Lower lobe of right lung (tissue), 2 donors: ENCODE measurements around the gene RPTOR. TPM values are rescaled to one million over a fixed set of nuclear protein-coding genes. Genes with fewer than 3 reads are reported as not detected.

Experiments
- ATAC-seq, 2 donors: fragments of 200-7000 bp; cut with Tn5 transposase; one replicate each; pipeline ENCODE4 v1.9.1; 2020 to 2022; ENCODE audit warnings: mild to moderate bottlenecking in 2 of 2, moderate library complexity in 2 of 2
- DNase-seq: peaks from one replicate; pipeline ENCODE4 v3.0.0-alpha.2; 2020
- H3K27ac ChIP-seq: fragments of 200-600 bp; one replicate; pipeline ENCODE4 v1.8.0; 2022
- H3K27me3 ChIP-seq: fragments of 200-600 bp; one replicate; pipeline ENCODE4 v1.8.0; 2022; ENCODE audit warnings: low read depth
- H3K36me3 ChIP-seq: fragments of 200-600 bp; one replicate; pipeline ENCODE4 v1.8.0; 2022; ENCODE audit warnings: mild to moderate bottlenecking
- H3K4me1 ChIP-seq: fragments of 200-600 bp; one replicate; pipeline ENCODE4 v1.8.0; 2022
- H3K4me3 ChIP-seq: fragments of 200-600 bp; one replicate; pipeline ENCODE4 v1.8.0; 2022; ENCODE audit warnings: mild to moderate bottlenecking
- H3K9me3 ChIP-seq: fragments of 200-600 bp; one replicate; pipeline ENCODE4 v1.8.0; 2022
- intact Hi-C: fragments of 100-400 bp; cut with DNase I; formaldehyde crosslinking; loops from one replicate; pipeline ENCODE4 v1.11.0; 2022
- total RNA-seq: library from RNA; stranded (reverse); fragmentation: NEBNext Ultra II Directional; extraction: Animal tissue kit (Norgen Biotek cat#: 25700); gene quantifications from one replicate; pipeline ENCODE4 v1.2.1, GENCODE V29; 2021
- TF ChIP-seq, protein P1 (sequence below): fragments of 200-600 bp; IDR thresholded peaks from one replicate; pipeline ENCODE4 v1.8.0; 2022; ENCODE audit warnings: antibody characterized with exemption, mild to moderate bottlenecking
- donor health status: DM: no; HTN: yes; CAD: no; lungs with severe emphysema.

RPTOR gene
- total RNA-seq, 1 donor from 2014 or later = 34.0 TPM

DNA sequence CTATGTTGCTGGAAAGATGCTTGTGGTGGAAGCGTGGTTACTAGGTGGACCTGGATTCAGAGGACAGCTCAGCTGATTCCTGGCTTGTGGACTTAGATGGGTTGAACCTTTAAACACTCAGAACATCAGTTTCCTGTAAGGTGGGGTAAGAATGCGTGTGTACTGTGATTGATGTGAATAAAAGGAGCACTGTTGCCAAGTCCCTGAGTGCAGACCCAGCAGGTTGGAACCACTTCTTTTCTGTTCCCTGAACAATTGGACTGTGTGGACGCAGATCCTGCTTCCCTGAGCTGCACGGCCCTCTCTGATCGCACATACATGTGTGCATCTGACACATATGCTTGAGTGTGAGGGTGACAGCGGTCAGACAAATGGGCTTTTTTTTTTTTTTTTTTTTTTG is 37.5 kb downstream of the RPTOR start:
- DNase-seq (no peak), ATAC-seq (no peak)
- H3K27me3 ChIP-seq = no peaks in the 10 kb centered on the region
- H3K4me1 ChIP-seq = no peaks in the 10 kb centered on the region
- TF ChIP-seq, protein P1, sequence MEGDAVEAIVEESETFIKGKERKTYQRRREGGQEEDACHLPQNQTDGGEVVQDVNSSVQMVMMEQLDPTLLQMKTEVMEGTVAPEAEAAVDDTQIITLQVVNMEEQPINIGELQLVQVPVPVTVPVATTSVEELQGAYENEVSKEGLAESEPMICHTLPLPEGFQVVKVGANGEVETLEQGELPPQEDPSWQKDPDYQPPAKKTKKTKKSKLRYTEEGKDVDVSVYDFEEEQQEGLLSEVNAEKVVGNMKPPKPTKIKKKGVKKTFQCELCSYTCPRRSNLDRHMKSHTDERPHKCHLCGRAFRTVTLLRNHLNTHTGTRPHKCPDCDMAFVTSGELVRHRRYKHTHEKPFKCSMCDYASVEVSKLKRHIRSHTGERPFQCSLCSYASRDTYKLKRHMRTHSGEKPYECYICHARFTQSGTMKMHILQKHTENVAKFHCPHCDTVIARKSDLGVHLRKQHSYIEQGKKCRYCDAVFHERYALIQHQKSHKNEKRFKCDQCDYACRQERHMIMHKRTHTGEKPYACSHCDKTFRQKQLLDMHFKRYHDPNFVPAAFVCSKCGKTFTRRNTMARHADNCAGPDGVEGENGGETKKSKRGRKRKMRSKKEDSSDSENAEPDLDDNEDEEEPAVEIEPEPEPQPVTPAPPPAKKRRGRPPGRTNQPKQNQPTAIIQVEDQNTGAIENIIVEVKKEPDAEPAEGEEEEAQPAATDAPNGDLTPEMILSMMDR = no peak
- H3K9me3 ChIP-seq = no peaks in the 10 kb centered on the region
- H3K4me3 ChIP-seq = no peak overlapping the region
- intact Hi-C loops = no loop called here
- no peaks in the 10 kb centered on the region for H3K36me3 ChIP-seq
- no peak overlapping the region for H3K27ac ChIP-seq

DNA sequence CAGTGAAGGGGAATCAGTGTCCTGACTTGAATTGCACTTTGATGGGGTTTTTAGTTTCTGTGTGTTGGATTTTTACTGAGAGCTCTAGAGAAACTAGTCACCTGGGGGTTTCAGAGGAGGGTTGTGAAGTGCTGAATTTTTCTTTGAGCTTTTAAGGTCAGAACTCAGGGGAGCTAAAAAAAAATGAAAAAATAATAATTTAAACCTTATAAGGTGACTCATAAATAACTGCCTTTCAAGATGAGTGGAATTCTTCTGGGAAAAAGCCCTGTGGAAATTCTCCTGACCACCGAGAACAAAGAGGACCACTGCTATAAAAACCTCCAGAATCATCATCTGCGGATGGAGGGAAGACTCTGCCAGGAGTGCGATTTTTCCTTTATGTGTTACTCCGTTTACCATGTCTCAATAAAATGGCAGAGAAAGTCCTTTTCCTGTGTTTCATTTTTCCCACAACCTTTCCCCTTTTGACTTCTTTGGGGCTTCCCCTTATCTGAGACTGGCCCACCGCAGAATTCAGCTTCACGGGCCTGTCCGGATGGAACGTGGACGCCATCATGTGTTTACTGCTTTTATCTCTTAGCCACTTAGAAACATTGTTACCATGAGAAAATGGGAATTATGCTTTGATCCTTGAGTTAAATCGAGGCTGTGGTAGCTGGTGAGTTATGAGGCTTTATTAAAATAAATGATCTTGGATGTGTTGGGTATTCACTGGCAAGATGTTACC is 39.7 kb downstream of the RPTOR start:
- no peaks in the 10 kb centered on the region for H3K36me3 ChIP-seq
- DNase-seq (no peak), ATAC-seq (no peak)
- no peak overlapping the region for H3K4me3 ChIP-seq
- H3K9me3 ChIP-seq = no peaks in the 10 kb centered on the region
- intact Hi-C loops = no loop called here
- H3K4me1 ChIP-seq = no peaks in the 10 kb centered on the region
- no peak overlapping the region for H3K27ac ChIP-seq
- TF ChIP-seq, protein P1 = no peak
- H3K27me3 ChIP-seq = no peaks in the 10 kb centered on the region

DNA sequence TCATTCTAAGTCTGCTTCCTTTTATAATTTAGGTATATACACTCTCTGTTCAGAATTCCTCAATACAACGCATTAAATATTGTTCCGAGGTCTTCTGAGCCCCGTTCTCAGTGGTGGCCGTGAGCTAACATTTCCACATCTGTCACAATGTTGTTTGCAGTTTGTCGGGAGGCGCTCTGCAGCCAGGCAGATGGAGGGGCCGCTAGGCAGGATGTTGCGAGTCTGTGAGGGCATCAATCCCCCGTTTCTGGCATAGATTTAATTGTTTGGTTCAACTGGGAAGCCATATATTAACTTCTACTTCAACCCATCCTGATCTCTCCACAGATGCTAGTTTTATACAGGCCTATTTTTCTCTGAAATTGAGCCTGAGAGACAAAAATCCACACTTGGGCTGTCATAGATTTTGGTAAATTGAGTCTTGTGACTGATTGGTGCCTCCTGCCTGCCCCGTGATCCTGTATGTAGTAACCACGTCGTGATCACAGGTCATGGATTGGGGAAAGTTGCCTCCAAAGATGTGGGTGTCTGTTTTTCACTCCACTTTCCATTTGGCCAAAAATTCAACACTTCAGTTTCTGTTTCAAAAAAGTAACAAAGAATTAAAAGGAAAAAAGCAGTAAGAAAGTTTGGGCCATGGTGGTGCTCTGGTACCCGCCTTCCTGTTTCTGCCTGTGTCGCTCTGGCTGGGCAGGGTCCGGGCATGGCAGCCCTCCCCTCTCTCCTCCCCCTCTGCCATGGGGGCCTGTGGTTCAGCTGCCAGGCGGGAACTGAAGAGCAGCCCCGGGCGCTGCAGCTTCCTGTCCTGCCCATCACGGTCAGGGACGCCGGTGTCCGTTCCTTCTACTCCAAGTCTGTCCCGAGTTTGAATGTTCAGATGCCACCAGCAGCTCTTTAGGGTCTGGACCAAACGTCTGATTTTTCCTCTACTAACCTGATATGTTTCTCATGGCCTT is 41.5 kb downstream of the RPTOR start:
- H3K27ac ChIP-seq = peak overlapping the region; percentile 75
- H3K9me3 ChIP-seq = no peaks in the 10 kb centered on the region
- H3K4me1 ChIP-seq = no peaks in the 10 kb centered on the region
- TF ChIP-seq, protein P1 = no peak
- DNase-seq (no peak), ATAC-seq (peak; percentile 56 to 59)
- intact Hi-C loops = no loop called here
- no peaks in the 10 kb centered on the region for H3K36me3 ChIP-seq
- peak overlapping the region; percentile 25 for H3K4me3 ChIP-seq
- no peaks in the 10 kb centered on the region for H3K27me3 ChIP-seq

DNA sequence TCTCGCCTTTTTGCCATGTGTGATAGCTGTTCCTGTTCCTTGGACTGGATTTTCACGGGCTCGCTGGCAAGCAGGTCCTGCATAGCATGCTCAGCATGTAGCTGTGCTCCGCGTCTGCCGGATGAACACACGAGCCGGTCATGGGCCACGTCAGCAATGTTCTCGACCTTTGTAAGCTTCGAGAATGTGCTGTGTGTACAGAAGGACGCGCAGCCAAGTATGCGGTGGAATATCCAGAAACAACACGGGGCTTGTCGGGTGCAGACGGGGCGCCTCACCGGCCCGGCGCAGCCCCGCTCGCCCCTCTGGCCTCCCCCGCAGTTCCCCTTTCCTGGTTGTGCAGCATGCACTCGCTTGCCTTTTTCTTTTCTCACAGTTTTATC is 42.2 kb downstream of the RPTOR start:
- peak; percentile 40 to 73 for ATAC-seq
- H3K36me3 ChIP-seq = no peaks in the 10 kb centered on the region
- DNase-seq = no peak
- intact Hi-C loops = no loop called here
- no peaks in the 10 kb centered on the region for H3K9me3 ChIP-seq
- H3K27ac ChIP-seq = peak overlapping the region; percentile 75
- H3K27me3 ChIP-seq = no peaks in the 10 kb centered on the region
- H3K4me1 ChIP-seq = no peaks in the 10 kb centered on the region
- peak overlapping the region; percentile 25 for H3K4me3 ChIP-seq
- TF ChIP-seq, protein P1 = no peak

DNA sequence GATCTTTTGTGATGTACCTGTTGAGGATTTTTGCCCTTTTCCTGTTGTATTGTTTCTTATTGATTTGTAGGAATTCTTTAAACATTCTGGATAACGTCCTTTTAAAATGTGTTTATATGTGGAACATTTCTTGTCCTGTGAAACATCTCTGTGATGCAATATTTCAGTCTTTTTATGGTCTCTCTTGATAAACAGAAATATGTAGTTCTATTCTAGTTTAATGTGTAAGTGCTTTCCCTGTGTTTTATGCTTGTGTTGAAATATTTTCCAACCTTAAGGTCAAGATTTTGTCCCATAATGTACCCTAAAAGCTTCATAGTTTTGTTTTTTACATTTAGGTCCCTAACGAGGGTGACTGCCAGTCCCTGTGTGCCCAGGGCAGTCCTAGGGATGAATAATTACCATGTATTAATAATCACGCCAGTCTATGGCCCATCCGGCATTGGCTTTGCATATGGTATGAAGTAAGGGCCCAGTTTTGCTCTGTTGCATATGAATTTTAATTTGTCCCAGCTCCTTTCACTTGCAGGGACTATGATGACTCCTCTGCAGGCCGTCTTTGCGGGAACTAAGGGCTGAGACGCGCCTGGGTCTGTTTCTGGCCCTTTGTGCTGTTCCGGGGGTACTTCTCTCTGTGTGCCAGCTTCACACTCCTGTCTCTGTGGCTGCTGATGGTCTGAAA is 44.2 kb downstream of the RPTOR start:
- Histone ChIP-seq H3K9me3 (no peaks in the 10 kb centered on the region), H3K4me3 (no peak overlapping the region), H3K4me1 (no peaks in the 10 kb centered on the region), H3K27me3 (no peaks in the 10 kb centered on the region), H3K36me3 (no peaks in the 10 kb centered on the region), H3K27ac (peak overlapping the region; percentile 20)
- TF ChIP-seq, protein P1 = no peak
- ATAC-seq (no peak), DNase-seq (no peak)
- intact Hi-C loops = no loop called here
